ENCODE data around the gene ANKRD63.

ANKRD63 gene

DNA sequence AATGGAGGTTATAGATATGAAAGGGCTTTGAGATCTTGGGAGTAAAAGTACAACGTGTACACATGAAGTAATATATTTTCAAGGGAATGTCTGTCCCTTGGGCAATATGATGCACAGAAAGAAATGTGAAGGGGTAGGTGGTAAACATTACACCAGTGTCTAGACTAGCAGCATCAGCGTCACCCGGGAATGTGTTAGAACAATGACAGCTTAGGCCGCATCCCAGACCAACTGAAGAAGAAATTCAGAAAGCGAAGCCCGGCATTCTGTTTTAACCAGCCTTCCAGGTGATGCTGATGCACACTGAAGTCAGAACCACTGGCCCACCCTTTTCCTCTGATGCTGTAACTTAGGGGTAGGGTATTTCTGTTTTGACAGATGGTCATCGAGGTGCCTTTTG lies 46.9 kb upstream of the ANKRD63 start:
- intact Hi-C loops (cut with DNase I; ENCODE audit: low total_unique reads), result no loop called here
- H3K4me1 ChIP-seq, result peaks cover 0 to 94% (median 69%) of the 10 kb centered on the region in 4 donors
- no peak overlapping the region for H3K4me3 ChIP-seq
- no peaks in the 10 kb centered on the region for H3K27me3 ChIP-seq
- no peak for DNase-seq
- no peaks in the 10 kb centered on the region for H3K9me3 ChIP-seq
- H3K27ac ChIP-seq, result peak overlapping the region; percentile 90 to 92
- H3K36me3 ChIP-seq, result peaks cover 0 to 8% (median 0%) of the 10 kb centered on the region in 3 donors
- TF ChIP-seq, protein P1, sequence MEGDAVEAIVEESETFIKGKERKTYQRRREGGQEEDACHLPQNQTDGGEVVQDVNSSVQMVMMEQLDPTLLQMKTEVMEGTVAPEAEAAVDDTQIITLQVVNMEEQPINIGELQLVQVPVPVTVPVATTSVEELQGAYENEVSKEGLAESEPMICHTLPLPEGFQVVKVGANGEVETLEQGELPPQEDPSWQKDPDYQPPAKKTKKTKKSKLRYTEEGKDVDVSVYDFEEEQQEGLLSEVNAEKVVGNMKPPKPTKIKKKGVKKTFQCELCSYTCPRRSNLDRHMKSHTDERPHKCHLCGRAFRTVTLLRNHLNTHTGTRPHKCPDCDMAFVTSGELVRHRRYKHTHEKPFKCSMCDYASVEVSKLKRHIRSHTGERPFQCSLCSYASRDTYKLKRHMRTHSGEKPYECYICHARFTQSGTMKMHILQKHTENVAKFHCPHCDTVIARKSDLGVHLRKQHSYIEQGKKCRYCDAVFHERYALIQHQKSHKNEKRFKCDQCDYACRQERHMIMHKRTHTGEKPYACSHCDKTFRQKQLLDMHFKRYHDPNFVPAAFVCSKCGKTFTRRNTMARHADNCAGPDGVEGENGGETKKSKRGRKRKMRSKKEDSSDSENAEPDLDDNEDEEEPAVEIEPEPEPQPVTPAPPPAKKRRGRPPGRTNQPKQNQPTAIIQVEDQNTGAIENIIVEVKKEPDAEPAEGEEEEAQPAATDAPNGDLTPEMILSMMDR (IDR thresholded peaks at IDR 0.05), result no peak

DNA sequence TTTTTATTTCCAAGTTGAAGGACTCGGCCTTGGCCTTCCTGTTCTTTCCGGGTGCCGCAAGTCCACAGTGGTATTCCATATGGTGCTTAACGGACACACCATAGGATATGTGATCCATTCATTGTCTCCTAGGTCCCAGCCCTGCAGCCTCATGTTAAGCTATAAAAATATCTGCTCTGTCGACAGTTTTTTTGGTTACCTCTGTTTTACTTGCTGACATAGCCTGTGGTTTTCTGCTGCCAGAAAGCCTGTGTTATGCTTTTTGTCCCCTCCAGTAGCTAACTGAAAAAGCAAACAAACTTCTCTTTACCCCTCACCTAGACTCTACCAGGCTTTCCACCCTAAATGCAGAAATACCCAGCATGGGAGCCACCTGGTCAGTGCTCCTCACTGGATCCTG lies 45.9 kb upstream of the ANKRD63 start:
- H3K27ac ChIP-seq, result peak overlapping the region; percentile 90 to 92

DNA sequence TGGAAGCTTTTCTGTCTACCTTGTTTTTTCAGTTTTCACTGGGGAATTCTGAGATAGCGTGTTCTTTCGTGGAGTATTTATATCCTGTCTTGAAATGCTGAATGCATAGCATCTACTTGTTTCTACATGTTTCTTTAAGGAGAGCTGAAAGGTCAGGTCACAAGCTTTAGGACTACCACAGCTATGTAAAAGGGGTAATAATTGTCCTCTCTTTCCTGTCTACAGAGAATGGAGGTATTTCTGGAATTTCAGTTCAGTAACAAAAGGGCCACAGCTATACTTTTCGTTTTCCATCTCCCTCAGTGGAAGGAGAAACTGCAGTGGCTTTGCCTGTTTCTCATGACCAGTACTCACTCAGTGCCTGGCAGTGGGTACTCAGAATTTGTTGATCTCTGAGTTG lies 45.3 kb upstream of the ANKRD63 start:
- TF ChIP-seq, protein P1 (IDR thresholded peaks at IDR 0.05), result no peak
- peak overlapping the region; percentile 90 to 92 for H3K27ac ChIP-seq
- no peaks in the 10 kb centered on the region for H3K9me3 ChIP-seq
- intact Hi-C loops (cut with DNase I; ENCODE audit: low total_unique reads), result no loop called here
- no peaks in the 10 kb centered on the region for H3K27me3 ChIP-seq
- H3K36me3 ChIP-seq, result peaks cover 0 to 8% (median 0%) of the 10 kb centered on the region in 3 donors
- H3K4me3 ChIP-seq, result peak overlapping the region; percentile 75 to 97
- H3K4me1 ChIP-seq, result peaks cover 0 to 78% (median 58%) of the 10 kb centered on the region in 4 donors
- no peak for DNase-seq

More for the DNA sequence above, 45.9 kb upstream of the ANKRD63 start:
- Histone ChIP-seq H3K4me1 (peaks cover 0 to 83% (median 61%) of the 10 kb centered on the region in 4 donors), H3K4me3 (peak overlapping the region; percentile 75 to 97), H3K27me3 (no peaks in the 10 kb centered on the region), H3K9me3 (no peaks in the 10 kb centered on the region), H3K36me3 (peaks cover 0 to 8% (median 0%) of the 10 kb centered on the region in 3 donors)
- TF ChIP-seq, protein P1 (IDR thresholded peaks at IDR 0.05), result no peak
- intact Hi-C loops (cut with DNase I; ENCODE audit: low total_unique reads), result no loop called here
- no peak for DNase-seq

DNA sequence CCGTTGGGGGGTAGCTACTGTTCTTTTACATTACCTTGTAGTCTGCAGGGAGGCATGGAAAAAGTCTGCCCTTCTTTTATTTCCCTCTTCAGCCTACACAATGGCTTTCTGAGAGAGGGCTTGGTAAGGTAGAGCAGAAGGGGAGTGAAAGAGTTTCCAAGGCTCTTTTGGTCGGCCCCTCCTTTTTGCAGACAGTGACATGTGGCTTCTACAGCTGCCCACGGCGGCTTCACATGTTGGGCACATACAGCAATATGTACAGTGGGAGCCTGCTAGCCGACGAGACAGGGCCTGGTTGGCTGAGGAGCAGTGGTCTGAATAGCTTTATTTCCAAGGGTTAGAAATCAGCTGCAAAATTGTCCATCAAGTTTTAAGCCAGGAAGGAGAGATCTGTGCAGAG lies 44.6 kb upstream of the ANKRD63 start:
- TF ChIP-seq, protein P1 (IDR thresholded peaks at IDR 0.05), result no peak
- H3K27me3 ChIP-seq, result no peaks in the 10 kb centered on the region
- intact Hi-C loops (cut with DNase I; ENCODE audit: low total_unique reads), result no loop called here
- H3K4me3 ChIP-seq, result peak overlapping the region; percentile 75 to 97
- H3K27ac ChIP-seq, result peak overlapping the region; percentile 90 to 92
- no peak for DNase-seq
- H3K9me3 ChIP-seq, result no peaks in the 10 kb centered on the region
- H3K36me3 ChIP-seq, result peaks cover 0 to 7% (median 0%) of the 10 kb centered on the region in 3 donors
- H3K4me1 ChIP-seq, result peaks cover 0 to 77% (median 64%) of the 10 kb centered on the region in 4 donors

DNA sequence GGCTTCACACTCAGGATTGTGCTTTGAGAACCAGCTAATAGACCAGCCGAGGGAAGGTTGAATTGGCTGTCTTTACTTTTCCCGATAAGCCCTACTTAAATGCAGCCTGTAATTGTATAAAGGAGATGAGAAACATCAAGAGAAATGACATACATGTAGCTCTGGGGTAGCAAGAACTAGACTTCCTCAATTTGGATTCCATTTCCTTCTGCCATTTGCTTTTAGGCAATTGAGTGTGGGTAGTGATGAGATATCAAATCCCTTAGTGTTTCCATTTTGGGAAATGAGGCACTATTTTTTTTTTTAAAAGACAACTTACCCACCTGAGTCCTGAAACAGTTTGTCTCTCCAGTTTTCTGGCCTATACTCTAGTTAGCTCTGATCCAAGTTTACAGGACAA lies 42.8 kb upstream of the ANKRD63 start:
- peak overlapping the region; percentile 75 to 97 for H3K4me3 ChIP-seq
- TF ChIP-seq, protein P1 (IDR thresholded peaks at IDR 0.05), result no peak
- no peaks in the 10 kb centered on the region for H3K9me3 ChIP-seq
- peak overlapping the region; percentile 90 to 92 for H3K27ac ChIP-seq
- peaks cover 0 to 76% (median 64%) of the 10 kb centered on the region in 4 donors for H3K4me1 ChIP-seq
- intact Hi-C loops (cut with DNase I; ENCODE audit: low total_unique reads), result no loop called here
- no peak for DNase-seq
- H3K27me3 ChIP-seq, result no peaks in the 10 kb centered on the region
- H3K36me3 ChIP-seq, result no peaks in the 10 kb centered on the region

DNA sequence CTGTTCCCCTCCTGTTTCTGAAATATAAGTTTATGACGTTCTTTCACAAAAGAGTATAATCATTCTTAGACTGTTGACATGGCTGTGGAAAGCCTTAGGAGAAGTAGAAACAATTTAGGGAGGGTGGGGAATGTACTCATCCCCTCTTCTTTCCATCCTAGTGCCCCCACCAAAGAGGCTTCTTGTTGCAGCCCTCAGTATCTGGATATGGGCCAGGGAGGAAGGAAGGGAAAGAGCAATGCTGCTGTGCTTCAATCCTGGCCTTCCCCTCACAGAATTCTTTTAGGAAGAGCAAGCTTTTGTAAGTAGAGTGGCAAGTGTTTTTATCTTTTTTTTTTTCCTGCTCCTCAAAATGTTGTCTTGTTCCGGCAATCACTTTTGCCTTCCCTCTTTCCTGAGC lies 42.3 kb upstream of the ANKRD63 start:
- Histone ChIP-seq H3K4me1 (peaks cover 0 to 71% (median 59%) of the 10 kb centered on the region in 4 donors), H3K27ac (peak overlapping the region; percentile 90 to 92), H3K27me3 (no peaks in the 10 kb centered on the region), H3K4me3 (peak overlapping the region; percentile 75 to 97), H3K9me3 (no peaks in the 10 kb centered on the region), H3K36me3 (no peaks in the 10 kb centered on the region)
- TF ChIP-seq, protein P1 (IDR thresholded peaks at IDR 0.05), result no peak
- intact Hi-C loops (cut with DNase I; ENCODE audit: low total_unique reads), result no loop called here
- peak in 1 of 2 donors; percentile 59 for DNase-seq
